ELF-1 (cell line): ENCODE data around the gene ENOX2.
A peak's percentile ranks its signal among the peaks of the same experiment; 100 is the strongest.

Experiments
- DNase-seq: peaks from one replicate; pipeline ENCODE4 v3.0.0-alpha.2; 2016; ENCODE audit warnings: low read depth, low spot score

The ENOX2 gene

DNA sequence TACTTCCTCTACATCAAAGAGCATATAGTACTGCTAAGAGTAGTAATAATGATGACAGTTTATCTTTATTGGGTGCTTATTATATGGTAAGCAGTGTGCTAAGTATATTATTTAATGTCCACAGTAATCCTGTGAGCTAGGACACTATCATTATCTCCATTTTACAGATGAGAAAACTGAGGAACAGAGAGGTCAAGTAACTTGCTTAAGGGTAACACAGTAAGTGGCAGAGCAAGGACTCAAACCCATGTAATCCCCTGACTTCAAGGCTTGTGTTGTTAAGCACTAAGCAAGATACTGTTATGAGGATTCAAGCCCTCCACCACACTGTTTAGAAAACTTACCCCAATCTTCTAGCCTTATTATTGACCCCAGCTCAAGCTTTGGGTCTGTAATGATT lies 202.4 kb downstream of the ENOX2 start:
- no peak for DNase-seq

DNA sequence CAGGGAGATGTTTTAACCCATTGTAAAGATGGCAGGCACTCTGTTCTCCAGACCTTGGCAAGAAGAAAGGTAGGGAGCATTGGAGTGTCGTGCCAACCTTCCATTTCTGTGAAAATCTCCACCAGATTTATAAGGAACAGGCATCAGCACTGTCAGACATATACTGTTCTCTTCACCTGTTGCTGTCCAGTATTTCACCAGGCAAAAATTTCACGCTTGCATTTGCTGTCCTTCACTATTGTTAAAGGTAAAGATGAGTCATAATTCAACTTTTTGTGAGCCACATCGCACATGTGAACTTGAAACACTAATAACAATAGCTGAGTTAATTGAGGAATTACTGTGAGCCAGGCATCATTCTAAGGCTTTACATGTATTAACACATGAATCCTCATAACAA lies 203.4 kb downstream of the ENOX2 start:
- DNase-seq: no peak

DNA sequence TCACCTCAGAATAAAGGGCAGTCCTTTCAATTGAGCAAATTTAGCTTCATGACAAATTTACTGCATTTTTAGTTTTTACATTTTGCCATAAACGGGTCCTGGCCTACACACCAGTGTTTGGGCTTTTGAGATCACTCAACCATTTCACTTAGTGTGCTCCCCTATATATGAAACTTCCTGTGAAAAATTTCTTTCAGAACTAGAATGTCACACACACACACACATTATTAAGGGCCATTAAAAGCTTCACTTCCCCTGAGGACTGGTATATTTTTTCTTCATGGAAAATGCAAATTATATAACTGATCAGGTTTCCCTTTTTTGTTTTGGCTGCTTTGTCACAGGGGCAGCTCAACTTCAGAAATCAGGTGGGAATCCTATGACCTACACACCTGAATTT lies 206.5 kb downstream of the ENOX2 start:
- no peak for DNase-seq

DNA sequence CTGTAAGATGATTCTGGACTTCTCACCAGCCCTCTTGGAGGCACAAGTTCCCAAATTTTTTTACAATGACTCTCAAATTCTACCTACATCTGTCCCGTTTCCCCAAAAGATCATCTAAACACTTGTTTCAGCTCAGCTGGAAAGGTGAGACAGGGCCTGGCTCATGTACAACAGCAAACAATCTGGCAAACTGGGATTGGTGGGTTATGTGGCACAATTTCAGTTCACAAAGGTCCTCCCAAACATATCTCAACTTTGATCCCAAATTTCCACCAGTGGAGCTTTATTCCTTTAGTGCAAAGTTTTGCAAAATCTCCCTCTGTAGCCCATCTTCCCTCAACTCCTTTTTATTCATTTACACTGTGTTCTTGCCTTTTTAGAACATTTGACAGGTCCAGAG lies 207.1 kb downstream of the ENOX2 start:
- DNase-seq: no peak

DNA sequence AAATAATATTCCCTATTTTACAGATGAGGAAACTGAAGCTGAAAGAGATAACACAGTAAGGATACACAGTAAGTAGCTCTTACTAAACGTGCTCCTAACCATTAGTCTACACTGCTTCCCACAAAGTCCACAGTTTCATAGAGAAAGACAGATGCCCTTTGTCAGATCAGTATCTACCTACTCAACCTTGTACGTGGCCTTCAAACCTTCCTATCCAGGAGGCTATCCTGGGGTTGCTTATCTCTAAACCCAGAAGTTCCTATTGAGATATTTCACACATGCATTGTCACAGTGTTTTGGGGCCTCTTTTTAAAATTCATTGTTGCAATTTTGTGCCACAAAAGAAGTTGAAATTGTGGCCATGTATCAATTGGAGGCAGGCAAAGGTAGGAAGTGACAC lies 208.0 kb downstream of the ENOX2 start:
- DNase-seq: no peak

DNA sequence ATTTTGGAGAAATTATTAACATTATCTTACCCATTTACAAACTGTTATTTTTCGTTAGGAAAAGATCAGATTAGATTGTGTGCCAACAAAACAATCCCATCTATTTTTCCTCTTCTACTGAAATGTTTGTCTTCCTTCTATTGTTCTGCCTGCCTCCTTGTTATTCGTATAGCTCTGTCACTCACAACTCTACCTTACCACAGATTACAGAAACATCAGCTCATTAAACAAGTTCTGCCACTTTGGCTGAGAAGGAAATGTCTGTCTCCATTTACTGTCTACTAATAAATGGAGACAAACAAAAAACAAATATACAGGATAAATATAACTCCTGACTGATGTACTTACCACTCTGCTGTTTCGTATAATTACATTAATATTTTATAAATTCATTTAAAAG lies 211.4 kb downstream of the ENOX2 start:
- DNase-seq: no peak

DNA sequence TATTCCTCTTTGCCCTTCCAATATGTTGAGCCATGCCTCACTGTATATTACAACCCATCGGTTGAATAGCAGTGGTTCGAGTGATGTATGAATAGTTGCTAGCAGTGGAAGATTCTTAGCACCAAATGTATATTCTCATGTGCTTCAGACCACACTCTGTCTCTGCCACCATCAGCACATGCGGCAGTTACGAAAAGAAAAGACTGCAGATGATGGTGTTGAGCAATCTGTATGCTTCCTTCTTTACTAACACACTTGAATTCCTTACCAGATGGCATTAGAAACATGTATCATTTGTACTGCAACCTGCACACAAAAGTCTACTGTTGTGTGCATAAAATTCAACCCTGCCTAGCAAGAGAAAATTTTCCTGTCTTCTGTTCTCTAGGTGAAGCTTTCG lies 214.6 kb downstream of the ENOX2 start:
- DNase-seq: no peak

DNA sequence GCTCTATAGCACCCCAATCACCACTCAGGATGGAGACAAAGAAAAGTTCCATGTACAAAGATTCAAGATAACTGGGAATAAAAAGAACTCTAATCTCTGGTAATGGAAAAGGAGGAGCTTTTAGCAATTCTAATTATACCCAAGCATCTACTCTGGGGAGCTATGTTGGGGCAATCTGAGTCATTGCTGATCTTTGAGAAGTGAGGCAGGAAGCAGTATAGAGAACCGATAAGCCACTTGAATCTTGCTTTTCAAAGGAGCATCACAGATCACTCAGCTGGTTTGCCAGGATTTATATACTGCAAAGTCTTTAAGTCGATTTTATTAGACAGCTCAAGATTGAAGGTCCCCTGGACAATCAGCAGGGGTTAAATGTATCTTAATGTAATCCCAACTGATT lies 220.0 kb downstream of the ENOX2 start:
- DNase-seq: no peak

DNA sequence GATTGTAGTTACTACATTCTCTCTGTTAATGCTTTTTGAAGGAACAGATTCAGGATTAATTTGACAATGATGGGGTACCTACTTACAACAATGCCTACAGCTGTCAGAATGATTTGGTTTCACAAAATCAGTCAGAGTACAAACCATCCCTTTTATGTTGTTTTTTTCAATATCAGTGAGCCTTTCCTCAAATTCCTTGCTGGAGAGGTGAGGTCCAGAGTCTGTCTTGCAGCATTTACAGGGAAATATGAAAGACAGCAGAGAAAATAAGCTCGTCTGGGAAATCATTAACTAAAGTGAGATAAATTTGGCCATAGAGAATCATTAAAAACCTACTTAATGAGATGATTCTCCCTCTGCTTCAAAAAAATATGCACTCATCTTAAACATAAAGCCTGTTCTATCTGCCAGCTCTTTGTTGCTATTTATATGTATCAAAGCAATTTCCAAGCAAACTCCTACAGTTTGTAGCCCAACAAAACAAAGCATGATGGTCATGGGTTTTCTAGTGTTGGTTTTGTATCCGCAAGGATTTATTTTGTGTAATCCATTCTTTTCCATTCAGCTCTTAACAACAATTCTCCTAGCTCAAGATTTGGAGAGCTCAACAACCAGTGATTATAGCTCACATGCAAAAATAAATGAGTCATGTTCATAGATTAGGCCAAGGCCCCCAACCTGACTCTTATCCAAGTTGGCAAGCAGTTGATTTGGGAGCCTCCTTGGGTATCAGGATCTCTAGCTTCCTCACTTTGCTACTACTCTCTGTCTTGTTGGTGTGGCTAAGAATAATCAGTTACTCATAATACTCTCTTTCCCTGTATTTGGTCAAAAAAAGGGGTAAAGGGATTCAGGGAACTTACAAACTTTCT lies 222.6 kb downstream of the ENOX2 start:
- DNase-seq: no peak

DNA sequence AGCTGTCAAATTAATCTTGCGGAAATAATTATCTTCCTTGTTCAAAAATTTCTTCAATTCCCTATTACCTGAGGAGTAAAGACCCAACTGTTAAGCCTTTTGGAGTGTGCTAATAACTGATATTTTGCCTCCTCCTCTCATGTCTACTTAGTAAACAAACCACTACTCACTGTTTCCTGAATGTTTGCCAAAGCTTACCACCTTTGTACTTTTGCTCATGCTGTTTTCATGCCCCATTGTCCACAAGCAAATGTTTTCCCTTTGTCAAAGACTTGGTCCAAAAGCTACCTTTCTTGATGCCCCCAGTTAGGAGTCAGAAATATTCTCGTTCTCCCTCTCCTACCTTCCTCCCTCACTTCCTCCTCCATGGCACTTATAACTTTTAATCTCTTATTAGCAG lies 226.1 kb downstream of the ENOX2 start:
- DNase-seq: no peak

DNA sequence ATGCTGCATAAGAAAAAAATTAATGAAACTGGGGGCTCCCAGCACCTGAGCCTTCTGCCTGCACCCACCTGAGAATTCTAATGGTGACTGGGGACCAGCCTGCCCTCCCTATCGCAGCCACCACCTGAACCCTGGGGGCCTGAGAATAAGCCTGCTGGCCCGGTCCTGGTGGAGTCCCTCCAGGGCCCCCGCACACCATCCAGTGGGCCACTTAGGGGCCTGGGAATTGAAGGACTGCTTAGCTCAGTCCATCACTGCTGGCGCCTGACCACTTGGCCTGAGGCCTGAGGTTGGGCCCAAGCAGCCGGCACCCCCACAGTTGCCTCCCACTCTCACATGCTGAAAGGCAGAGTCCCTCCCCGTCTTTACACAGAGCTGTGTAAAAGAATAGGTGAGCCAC lies 230.8 kb downstream of the ENOX2 start:
- no peak for DNase-seq

DNA sequence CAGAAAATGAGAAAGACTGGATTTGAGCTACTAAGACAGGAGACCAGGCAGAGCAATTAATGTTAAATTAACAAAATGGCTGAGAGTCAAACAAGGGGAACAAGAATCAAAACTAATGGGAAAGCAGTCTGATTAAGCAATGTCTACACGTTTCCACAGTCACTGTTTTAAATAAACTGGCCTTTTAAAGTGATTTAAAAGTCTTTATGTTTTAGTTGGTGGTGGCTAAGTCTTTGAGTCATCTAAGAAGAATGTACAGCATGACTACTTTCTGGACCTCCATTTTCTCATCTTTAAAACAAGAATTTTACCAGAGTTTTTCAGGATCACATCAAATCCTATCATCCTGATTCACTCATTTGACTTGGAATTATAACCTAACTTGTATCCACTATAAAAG lies 233.8 kb downstream of the ENOX2 start:
- DNase-seq: no peak

DNA sequence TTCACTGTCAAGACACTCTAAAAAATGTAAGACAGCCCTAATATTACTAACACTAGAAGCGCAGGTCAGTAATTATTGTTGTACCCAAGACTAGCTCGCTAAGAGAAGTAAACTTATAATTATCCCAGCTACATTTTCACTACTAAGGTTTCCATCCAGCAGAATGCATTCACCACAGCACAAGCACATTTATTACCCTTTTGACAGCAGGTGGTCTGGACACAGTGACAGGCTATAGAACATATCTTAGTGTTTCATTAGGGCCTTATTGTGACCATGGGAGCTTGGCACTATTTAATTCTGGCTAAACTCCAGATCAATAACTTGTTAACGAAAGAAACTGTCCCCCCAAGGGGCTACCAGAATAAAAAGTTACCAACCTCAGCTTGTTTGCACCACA lies 237.7 kb downstream of the ENOX2 start:
- no peak for DNase-seq

DNA sequence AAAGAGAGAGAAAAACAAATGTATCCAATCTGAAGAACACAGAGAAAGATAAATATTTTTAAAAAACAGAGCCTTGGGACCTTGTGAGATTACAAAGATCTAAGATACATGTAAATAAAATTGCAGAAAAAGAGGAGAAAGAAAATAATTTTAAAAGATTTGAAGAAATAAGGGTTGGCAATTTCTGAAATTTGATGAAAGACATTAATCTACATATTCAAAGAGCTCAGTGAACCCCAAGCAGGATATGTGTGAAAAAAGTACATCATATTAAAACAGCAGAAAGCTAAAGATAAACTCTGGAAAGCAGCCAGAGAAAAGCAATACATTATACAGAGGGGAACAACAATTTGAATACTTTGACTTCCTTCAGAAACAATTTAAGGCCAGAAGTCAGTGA lies 244.7 kb downstream of the ENOX2 start:
- no peak for DNase-seq

DNA sequence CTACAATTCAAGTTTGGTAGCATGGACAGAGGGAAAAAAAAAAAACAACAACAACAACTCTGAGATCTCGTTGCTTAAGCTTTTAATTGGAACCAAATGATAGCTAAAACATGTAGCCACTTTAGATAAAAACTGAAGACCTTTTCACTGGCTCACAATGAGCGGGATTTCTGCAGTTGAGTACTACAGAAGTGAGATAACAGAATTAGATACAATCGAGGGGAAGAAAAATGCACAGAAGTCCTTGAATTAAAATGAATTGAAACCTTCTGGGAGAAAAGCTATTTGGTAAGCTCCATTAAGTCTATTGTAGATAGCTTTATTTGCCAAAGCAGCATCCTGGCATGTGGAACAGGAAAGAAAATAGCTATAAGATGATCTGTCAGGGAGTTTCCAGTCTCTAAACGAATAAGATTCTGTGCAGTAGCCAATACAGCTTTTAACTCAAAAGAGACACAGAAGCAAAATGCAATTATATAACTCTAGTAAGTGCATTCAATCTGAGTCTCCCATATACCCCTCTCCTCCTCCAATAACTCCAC lies 248.5 kb downstream of the ENOX2 start:
- no peak for DNase-seq

DNA sequence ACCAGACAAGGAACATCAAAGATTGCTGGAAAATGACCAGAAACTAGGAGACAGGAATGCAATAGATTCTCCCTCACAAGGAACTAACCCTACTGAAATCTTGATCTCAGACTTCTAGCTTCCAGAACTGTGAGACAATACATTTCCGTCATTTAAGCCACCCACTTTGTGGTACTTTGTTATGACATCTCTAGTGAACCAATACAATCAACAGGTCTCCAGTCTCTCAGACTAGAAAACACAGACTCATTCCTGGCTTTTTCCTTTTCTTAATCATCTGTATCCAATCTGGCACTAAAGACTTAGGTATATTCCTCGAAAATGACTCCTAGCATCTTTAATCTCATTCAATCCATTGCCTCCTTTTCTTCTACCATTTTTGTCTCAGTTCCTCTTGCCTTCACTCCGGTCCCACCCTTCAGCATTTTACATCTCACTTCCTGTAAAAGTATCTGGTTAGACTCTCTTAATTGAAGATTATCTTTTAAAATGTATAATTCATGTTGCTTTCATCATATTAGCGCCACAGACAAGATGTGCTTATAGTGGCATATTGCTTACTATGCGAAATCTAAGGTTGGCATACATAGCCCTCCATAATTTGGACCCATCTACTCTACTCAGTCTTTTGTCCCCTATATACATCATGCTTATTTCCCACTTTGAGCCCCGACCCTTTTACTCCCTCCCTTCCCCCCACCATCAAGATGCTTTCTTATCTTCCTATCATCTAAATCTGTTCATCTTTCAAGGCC lies 250.0 kb downstream of the ENOX2 start:
- no peak for DNase-seq

DNA sequence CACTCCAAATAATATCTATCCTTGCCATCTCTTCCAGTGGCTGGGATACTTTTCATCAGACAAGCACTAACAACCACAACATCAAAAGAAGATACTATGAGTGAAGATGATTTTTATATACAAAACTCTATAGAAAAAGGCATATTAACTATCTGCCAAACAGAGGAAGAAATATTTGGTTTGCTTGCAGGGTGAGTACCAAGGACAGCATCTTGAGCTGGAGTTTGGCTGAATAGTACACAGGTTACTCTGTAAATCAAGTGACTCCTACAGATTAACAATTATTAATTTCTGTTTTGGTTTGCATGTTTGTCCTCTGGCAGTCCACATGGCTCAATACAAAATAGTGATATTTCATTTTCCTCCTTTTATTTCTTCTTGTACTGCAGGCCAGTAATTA lies 253.3 kb downstream of the ENOX2 start:
- DNase-seq: no peak

DNA sequence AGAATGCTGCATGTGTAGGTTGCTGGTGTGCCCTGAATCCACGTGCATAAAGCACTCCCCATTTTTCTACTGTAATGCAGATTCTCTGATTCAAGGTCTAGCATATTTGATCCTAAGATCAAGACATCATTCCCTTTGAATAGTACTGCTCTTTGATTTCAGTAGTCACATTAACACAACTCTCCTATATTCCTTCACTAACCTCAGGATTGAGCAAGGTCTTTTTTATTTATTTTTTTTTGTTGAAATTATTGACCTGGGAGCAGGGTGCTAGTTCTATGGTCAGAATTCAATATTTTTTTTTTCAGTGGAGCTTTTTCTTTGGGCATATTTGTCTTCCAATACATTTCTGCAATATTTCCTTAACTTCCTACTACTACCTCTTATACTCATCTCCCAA lies 255.5 kb downstream of the ENOX2 start:
- DNase-seq: no peak

DNA sequence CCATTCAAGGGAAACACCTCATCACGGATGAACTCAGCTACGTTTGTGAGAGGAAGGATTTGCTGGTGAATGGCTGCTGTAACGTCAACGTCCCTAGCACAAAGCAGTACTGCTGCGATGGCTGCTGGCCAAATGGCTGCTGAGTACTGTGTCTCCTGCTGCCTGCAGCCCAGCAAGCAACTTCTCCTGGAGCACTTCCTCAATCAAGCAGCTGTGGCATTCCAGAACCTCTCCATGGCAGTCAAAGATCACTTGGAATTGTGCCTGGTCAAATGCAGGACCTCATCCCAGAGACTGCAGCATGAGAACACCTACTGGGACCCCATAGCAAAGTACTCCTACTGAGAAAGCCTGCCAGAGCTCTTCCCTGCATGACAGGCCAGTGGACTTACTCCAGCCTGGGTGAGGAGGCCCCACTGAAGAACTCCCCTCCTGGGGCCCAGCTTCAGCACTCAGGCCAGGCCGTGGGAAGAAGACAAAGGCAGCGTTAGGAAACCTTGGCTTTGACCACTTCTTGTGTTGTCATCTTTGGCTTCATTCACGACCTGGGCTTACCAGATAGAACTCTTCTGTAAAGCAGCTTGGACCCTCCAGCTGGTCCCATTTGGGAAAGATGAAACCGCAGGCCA lies 256.9 kb downstream of the ENOX2 start:
- DNase-seq: no peak

DNA sequence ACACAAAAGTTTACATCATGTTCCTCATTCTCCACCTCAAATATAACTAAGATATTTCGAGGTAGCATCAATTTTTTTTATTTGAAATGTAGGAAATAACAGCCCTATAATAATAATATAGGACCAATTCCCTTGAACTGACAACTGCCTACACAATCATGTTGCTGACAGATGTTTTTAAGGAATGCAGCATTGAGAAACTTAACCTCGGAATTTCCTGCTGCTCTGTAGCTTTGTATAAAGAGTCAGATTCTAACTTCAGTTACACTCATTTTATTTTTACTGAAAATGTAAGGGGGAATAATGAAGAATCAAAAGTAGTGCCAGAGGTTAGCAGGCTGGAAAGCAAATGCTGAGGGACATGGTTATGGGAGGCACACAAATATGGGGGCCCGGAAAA lies 265.4 kb downstream of the ENOX2 start:
- DNase-seq: no peak

DNA sequence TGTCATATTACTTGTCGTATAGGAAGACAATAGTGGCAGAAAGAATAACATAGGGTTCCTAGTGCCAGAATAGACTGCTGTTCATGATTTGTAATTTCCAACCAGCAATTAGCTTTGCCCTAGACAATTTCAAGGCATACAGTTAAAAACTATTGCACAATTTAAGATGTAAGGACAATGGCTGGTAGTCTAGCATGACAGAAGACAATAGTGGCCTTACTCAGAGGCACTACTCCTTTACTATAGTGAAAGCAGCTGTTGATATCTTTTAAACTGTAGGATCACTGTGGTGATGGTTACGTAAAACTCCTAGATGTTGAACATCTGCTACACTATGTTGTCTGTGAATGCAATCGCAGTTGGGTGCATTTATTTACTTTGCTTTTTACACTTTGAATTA lies 266.7 kb downstream of the ENOX2 start:
- DNase-seq: no peak

DNA sequence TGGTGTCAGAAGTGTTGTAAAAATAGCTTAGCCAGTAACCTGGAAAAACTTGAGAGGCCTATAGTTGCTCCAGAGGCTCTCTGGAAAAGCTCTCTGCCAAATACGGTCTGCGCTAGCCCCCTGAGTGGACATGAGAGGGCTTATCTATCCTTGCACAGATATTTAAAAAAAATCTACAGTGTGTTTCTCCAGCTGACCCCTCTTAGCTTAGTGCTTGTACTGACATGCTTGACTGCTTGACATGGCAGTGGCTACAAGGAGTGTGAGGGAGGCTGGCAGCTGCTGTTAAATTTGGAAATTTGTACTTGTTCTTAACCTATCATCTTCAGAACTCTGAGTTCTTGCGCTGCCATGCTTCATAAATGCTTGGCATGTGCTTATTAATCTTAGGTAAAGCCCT lies 272.0 kb downstream of the ENOX2 start:
- DNase-seq: no peak

DNA sequence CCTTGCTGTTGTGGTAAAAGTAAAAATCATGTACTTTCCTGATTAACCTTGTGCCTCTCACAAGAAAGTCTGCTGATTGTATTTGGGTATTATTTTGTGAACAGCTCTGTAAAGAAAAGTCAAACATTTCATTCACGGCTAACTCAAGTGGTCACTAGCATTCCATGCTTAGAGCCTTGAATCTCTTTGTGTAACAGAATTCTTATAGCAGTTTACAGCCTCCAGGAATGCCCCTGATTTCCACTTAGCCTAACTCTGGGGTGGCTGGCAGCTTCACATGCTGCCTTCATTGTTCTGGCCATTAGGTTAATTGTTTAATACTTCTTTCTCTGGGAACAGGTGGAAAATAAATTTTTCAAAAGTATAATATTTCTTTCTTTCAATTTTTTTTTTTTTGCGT lies 274.5 kb downstream of the ENOX2 start:
- peak; percentile 6 for DNase-seq
